GM13976 (cell line): ENCODE data around the gene NUMBL.

Experiments used
- DNase-seq: peaks from one replicate; pipeline ENCODE4 v3.0.0; 2012; ENCODE audit warnings: low spot score
- in situ Hi-C: fragments of 300-500 bp; cut with MboI; formaldehyde crosslinking; loops from one replicate; pipeline ENCODE4 v1.12.0; 2022; ENCODE audit warnings: low sequenced_read_pairs, mixed read lengths, inconsistent platforms; ENCODE audit not compliant: unreplicated experiment
- TF ChIP-seq, protein P1 (sequence below): IDR thresholded peaks from 2 replicates; pipeline ENCODE4 v1.5.1; 2012; ENCODE audit warnings: borderline replicate concordance, mild to moderate bottlenecking; ENCODE audit not compliant: insufficient read depth; ENCODE audit errors: extremely low read depth, missing control alignments, control extremely low read depth

Gene NUMBL

DNA sequence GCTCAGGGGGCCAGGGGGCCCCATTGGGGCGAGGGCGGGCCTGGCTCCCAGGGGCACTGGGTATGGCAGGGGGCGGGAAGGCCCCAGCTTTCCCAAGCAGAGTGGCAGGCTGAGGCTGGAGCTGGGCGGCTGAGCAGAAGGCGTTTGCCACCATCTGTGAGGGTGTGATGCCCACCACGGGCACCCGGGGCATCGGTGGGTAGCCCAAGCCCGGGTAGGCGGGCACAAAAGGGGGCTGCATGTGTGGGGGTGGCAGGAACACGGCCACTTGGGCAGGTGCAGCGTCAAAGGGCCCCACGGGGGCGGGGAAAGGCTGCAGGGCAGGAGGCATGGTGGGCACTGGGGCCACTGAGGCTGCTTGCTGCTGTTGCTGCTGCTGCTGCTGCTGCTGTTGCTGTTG lies 22.8 kb downstream of the NUMBL start:
- in situ Hi-C loops, result loop anchor here (25.0 kb wide), 1 partner anchor 495 kb away; no protein-coding TSS in a partner anchor

GRCh38 chr19:40666803-40667438 lies 23.5 kb downstream of the NUMBL start:
- no peak for DNase-seq
- in situ Hi-C loops, result loop anchor here (25.0 kb wide), 1 partner anchor 495 kb away; no protein-coding TSS in a partner anchor
- TF ChIP-seq, protein P1, sequence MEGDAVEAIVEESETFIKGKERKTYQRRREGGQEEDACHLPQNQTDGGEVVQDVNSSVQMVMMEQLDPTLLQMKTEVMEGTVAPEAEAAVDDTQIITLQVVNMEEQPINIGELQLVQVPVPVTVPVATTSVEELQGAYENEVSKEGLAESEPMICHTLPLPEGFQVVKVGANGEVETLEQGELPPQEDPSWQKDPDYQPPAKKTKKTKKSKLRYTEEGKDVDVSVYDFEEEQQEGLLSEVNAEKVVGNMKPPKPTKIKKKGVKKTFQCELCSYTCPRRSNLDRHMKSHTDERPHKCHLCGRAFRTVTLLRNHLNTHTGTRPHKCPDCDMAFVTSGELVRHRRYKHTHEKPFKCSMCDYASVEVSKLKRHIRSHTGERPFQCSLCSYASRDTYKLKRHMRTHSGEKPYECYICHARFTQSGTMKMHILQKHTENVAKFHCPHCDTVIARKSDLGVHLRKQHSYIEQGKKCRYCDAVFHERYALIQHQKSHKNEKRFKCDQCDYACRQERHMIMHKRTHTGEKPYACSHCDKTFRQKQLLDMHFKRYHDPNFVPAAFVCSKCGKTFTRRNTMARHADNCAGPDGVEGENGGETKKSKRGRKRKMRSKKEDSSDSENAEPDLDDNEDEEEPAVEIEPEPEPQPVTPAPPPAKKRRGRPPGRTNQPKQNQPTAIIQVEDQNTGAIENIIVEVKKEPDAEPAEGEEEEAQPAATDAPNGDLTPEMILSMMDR, result no peak

More for the DNA sequence above, 22.8 kb downstream of the NUMBL start:
- TF ChIP-seq, protein P1, result no peak
- DNase-seq, result no peak

DNA sequence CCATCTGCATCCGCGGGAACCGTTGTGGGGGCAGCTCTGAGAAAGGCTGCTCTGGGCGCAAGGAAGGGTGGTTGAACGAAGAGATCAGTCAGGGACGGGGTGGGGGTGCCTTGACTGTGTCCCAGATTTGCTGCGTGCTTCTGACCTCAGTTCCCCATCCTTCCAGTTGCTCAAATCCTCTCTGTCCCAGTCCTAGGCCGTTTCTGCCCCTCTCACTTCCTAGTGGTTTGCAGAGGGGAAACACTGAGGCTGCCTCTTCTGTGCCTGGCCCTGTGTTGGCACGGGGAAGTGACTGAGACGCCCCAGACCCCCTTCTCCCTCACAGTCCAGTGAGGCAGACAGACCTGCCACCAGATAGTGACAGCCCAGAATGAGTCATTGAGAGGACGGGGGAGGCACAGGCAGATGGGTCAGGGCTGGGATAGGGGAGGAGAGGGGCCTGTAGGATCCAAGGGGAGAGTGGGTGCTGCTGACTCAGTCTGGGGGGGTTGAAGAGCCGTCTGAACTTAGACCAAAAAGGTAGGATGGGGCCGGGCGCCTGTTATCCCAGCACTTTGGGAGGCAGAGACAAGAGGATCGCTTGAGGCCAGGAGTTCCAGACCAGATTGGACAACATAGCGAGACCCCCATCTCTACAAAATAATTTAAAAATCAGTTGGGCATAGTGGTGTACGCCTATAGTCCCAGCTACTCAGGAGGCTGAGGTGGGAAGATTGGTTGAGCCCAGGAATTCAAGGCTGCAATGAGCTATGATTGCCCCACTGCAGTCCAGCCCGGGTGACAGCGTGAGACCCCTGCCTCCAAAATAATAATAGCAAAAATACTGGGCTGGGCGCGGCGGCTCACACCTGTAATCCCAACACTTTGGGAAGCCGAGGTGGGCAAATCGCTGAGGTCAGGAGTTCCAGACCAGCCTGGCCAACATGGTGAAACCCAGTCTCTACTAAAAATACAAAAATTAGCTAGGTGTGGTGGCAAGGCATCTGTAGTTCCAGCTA lies 26.5 kb downstream of the NUMBL start:
- in situ Hi-C loops, result loop anchor here (25.0 kb wide), 1 partner anchor 498 kb away; no protein-coding TSS in a partner anchor
- peak; percentile 53 for DNase-seq
- TF ChIP-seq, protein P1, result no peak

- DNase-seq, result peak; percentile 94
- in situ Hi-C loops, result loop anchor here (25.0 kb wide), 1 partner anchor 499 kb away; no protein-coding TSS in a partner anchor
These were observed 27.3 kb downstream of the NUMBL start for GRCh38 chr19:40662925-40663694.

DNA sequence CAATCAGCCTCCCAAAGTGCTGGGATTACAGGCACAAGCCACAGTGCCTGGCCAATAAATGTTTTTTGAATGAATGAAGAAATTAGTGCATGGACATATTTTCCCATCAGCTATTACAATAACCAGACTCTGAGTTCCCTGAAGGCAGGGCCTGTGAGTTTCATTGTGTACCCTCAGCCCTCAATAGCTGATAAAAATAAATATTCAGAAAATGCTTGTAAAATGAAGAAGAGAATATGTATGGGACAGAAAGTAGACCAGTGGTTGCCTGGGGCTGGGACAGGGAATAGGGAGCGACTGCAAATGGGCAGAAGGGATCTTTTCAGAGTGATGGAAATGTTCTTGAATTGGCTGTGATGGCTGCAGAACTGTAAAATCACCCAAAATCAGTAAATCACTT lies 28.8 kb downstream of the NUMBL start:
- in situ Hi-C loops, result loop anchor here (25.0 kb wide), 1 partner anchor 501 kb away; no protein-coding TSS in a partner anchor
- TF ChIP-seq, protein P1, result no peak
- no peak for DNase-seq

More at GRCh38 chr19:40662925-40663694, 27.3 kb downstream of the NUMBL start:
- TF ChIP-seq, protein P1, result no peak

DNA sequence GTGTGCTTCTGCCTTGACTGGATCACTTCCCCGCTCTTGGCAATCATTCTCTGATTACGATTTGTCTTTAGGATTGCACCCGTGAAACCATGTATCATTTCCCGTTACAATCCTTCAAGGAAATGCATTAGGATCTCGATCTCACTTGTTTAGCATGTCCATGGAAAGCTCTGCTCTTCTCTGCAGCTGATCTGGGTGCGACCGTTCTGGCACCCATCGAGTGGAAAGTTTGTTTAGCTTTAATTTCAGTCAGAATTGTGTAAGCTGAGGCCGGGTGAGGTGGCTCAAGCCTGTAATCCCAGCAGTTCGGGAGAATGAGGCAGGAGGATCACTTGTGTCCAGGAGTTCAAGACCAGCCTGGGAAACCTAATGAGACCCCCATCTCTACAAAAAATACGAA lies 30.9 kb downstream of the NUMBL start:
- in situ Hi-C loops, result loop anchor here (10.0 to 25.0 kb wide), 2 partner anchors 155 to 503 kb away; no protein-coding TSS in a partner anchor

More for the DNA sequence above, 30.9 kb downstream of the NUMBL start:
- no peak for DNase-seq
- TF ChIP-seq, protein P1, result no peak
